ENCODE measurements around the gene VSIG4. TPM values are rescaled to one million over a fixed set of nuclear protein-coding genes. Genes with fewer than 3 reads are reported as not detected.

Gene VSIG4
- total RNA-seq, 4 donors from 2014 or later = 29.4 to 84.3 (median 34.0) TPM

DNA sequence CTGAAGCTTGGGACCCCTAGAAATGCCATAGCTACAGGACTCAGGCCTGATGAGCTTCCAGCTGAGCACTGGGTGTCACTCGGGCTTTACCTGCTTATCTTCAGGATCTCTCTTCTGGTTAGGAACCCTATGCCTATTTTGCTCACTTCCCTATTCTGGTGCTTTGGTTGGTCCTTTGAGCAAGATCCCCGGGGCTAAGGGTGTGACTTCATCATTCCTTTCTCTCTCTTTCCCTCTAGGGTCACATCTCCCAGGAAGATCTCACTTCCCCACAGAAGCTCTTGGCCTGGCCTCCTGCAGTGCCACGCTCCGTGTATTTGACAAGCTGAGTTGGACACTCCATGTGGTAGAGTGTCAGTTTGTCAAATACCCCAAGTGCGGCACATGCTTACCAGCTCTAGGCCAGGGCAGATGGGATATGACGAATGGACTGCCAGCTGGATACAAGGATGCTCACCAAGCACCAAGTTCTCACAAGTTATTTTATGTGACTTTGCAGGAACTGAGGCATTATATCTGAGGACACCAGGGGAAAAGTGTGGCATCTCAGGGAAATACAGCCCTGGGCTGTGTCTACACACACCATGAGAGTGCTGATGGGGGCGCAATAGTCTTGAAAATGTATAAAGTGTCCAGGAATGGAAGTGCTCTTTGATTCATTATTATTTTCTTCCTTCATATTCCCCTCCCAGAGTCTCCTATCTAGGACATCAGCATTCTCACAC is 21.1 kb downstream of the VSIG4 start:
- DNase-seq = no peak
- intact Hi-C loops (cut with DNase I) = no loop called here
- H3K9me3 ChIP-seq = no peaks in the 10 kb centered on the region
- H3K36me3 ChIP-seq = no peaks in the 10 kb centered on the region
- no peak overlapping the region for H3K27ac ChIP-seq
- H3K4me3 ChIP-seq (replicated peaks in 1 of 3) = no peak overlapping the region
- H3K4me1 ChIP-seq = no peaks in the 10 kb centered on the region
- 86 to 89% methylated on average over 5 to 6 of the region's 7 CpGs for WGBS, 2 donors
- no peaks in the 10 kb centered on the region for H3K27me3 ChIP-seq
- no peak for TF ChIP-seq POLR2A (IDR thresholded peaks at IDR 0.05)
- TF ChIP-seq, protein P1, sequence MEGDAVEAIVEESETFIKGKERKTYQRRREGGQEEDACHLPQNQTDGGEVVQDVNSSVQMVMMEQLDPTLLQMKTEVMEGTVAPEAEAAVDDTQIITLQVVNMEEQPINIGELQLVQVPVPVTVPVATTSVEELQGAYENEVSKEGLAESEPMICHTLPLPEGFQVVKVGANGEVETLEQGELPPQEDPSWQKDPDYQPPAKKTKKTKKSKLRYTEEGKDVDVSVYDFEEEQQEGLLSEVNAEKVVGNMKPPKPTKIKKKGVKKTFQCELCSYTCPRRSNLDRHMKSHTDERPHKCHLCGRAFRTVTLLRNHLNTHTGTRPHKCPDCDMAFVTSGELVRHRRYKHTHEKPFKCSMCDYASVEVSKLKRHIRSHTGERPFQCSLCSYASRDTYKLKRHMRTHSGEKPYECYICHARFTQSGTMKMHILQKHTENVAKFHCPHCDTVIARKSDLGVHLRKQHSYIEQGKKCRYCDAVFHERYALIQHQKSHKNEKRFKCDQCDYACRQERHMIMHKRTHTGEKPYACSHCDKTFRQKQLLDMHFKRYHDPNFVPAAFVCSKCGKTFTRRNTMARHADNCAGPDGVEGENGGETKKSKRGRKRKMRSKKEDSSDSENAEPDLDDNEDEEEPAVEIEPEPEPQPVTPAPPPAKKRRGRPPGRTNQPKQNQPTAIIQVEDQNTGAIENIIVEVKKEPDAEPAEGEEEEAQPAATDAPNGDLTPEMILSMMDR (IDR thresholded peaks at IDR 0.05) = no peak

DNA sequence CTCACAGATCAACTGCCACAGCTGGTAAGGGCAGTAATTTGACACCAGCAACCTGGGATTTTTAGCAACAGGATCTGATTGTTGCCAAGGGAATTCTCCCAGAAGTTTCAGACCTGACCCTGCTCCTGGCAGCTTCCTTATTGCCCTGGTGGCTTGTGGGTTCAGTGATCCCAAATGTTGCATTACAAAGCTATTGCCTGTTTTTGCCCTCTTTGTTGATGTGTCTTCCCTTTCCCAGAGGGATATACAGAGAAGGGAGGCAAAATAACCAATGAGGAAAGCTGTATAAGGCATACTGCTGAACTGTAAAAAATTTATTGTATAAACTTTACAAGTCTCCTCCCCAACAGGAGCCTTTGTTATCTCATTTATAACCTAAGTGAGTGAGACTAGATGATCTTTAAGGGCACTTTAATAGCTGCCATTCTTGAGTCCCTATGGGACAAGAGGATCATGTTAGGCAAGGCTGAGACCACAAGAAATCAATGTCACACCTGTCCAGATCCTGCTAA is 22.2 kb downstream of the VSIG4 start:
- no peaks in the 10 kb centered on the region for H3K27me3 ChIP-seq
- no peaks in the 10 kb centered on the region for H3K36me3 ChIP-seq
- H3K27ac ChIP-seq = no peak overlapping the region
- TF ChIP-seq POLR2A (IDR thresholded peaks at IDR 0.05) = no peak
- TF ChIP-seq, protein P1 (IDR thresholded peaks at IDR 0.05) = no peak
- no peaks in the 10 kb centered on the region for H3K4me1 ChIP-seq
- no peak overlapping the region for H3K4me3 ChIP-seq (replicated peaks in 1 of 3)
- intact Hi-C loops (cut with DNase I) = no loop called here
- DNase-seq = no peak
- no peaks in the 10 kb centered on the region for H3K9me3 ChIP-seq

DNA sequence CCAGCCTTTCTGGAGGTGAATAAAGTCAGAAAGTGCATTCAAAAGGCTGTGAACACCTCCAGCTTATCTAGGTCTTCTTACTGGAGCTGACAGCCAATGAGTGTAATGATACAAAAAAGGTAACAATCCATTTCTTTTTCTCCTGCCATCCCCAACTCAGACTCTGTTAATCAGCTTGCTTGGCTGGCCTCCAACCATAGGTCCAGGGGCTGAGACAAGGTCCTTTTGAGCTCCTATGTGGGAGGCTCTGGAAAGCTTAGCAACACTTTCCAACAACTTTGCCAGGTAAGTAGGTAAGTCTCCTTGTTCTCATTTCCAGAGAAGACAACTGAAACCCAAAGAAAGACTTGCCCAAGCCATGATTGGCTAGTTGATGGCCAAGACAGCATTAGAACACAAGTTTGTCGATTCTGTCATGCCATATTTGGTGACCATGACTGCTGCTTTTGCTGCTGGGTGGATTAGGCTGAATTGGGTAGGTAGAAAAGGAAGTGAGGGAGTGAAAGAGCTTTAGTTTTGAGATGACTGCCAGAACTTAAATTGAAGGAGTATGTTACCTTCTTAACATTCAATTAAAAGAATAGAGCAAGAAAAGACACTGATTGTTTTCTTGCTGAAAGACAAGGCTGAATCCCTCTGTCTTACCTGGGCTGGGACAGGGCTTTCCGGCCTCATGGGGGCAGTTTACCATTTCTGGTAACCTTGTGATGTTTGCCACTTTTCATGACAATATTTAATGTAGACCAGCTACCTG is 22.8 kb downstream of the VSIG4 start:
- no peak for DNase-seq
- Histone ChIP-seq H3K9me3 (no peaks in the 10 kb centered on the region), H3K4me3 (replicated peaks in 1 of 3) (no peak overlapping the region), H3K27me3 (no peaks in the 10 kb centered on the region), H3K27ac (no peak overlapping the region), H3K4me1 (no peaks in the 10 kb centered on the region), H3K36me3 (no peaks in the 10 kb centered on the region)
- intact Hi-C loops (cut with DNase I) = no loop called here
- WGBS, 2 donors = 80 to 92% methylated on average over 2 of the region's 2 CpGs
- TF ChIP-seq, protein P1 (IDR thresholded peaks at IDR 0.05) = no peak
- no peak for TF ChIP-seq POLR2A (IDR thresholded peaks at IDR 0.05)

DNA sequence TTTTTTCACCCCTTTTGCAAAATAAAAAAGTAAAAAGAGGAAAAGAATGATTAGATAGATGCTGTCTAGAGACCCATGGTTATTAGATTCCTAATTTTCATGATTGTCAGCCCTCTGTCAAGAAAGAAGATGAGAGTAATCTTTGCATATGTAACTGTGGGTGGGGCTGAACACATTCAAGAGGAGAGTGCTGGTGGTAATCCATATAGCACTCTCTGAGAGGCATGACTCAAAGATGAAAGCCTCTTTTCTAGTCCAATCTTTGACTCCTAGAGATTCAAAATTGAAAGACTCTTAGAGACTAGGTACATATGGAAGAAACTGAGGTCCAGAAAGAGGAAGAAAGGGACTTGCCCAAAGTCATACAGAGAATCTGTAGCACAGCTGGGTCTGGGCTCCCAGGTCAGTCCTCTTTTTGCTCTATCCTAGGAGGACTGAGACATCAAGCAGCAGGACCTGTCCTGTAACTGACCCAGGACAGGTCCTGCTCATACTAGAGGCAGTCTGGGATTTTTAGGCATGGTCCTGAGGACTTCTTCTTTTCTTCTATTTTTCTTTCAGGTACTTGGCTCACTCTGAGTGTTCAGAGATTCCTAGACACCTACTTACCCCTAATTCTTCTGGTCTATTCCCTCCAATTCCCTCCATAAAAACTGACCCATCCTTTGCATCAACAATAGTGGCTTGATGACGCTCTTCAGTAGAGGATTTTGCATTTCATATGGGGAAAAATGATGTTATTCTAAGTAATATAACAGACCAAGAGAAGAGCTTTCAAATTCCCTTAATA is 23.8 kb downstream of the VSIG4 start:
- no peak overlapping the region for H3K27ac ChIP-seq
- intact Hi-C loops (cut with DNase I) = no loop called here
- no peaks in the 10 kb centered on the region for H3K9me3 ChIP-seq
- DNase-seq = no peak
- no peak overlapping the region for H3K4me3 ChIP-seq (replicated peaks in 1 of 3)
- no peaks in the 10 kb centered on the region for H3K36me3 ChIP-seq
- 0 to 93% methylated on average over 1 of the region's 1 CpG for WGBS, 2 donors
- H3K4me1 ChIP-seq = no peaks in the 10 kb centered on the region
- H3K27me3 ChIP-seq = no peaks in the 10 kb centered on the region
- TF ChIP-seq, protein P1 (IDR thresholded peaks at IDR 0.05) = no peak
- no peak for TF ChIP-seq POLR2A (IDR thresholded peaks at IDR 0.05)

All from thyroid gland (tissue), 4 donors.